GM10847 (cell line): Measurements from ENCODE around the gene OLA1.

ENCODE experiments used
- POLR2A ChIP-seq: IDR thresholded peaks from 2 replicates; pipeline ENCODE4 v1.6.1; 2011; ENCODE audit not compliant: insufficient read length; ENCODE audit errors: extremely low read depth

The OLA1 gene

DNA sequence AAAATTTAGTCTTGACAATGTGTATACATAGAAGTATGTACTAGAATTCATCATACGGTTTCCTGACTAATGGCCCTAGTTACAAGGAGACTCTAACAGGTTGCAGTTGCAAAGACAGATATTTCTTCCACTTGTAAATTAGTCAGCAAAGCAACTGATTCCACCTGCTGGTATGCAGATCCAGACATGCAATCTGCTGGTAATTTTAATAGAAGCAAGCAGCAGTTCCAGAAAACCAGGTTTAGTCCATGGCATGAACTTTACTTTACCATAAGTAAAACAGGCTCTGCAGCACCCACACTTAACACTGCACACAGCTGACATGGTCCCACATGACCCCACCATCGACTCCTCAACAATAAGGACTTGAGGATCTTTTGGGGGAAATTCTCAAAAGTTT lies 172.3 kb downstream of the OLA1 start:
- TF ChIP-seq POLR2A = no peak

DNA sequence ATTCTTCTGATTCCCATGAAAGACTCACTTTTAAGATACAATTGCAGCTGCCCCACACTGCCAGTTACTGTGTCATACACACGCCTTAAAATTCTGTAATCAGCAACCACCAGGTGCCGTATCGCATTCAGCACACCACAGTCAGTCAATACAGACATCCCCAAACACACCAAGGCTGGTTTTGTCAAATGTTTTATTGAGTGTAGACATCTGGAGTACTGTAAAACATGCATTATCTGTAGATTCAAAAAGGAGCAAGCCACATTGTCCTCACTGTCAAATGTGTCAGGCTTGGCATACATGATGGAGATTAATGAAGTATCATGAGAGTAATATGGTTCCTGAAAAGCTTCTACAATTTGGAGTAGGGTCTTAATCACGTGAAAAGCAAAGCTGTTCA lies 173.5 kb downstream of the OLA1 start:
- no peak for TF ChIP-seq POLR2A

DNA sequence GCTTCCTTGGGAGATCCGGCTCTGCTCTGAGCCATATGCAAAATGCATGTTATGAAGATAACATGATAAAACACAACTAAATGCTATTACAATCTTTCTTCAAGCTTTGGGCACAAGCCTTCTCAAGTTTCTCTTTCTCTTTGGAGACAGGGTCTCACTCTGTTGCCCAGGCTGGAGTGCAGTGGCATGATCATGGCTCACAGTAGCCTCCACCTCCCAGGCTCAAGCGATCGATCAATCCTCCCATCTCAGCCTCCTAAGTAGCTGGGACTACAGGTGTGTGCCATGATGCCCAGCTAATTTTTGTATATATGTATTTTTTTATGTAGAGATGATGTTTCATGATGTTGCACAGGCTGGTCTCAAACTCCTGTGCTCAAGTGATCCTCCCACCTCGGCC lies 175.5 kb downstream of the OLA1 start:
- no peak for TF ChIP-seq POLR2A

DNA sequence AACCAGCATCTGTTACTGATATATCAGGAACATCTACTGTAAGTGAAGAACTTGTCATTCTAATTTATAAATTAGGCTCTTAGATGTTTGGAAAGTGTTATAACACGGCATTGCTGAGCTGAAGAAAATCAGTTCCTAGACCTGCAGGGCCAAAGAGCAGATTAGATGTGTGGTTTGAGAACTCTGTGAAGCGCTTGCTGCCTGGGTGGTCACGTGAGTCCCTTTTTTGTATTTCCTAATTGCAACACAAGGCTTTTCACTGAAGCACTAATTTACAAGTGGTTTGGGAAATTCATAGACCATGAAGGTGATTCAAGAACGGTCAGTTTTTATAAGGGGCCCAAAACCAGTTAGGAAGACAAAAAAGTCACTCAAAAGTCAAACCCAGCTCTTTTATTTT lies 176.3 kb downstream of the OLA1 start:
- no peak for TF ChIP-seq POLR2A

DNA sequence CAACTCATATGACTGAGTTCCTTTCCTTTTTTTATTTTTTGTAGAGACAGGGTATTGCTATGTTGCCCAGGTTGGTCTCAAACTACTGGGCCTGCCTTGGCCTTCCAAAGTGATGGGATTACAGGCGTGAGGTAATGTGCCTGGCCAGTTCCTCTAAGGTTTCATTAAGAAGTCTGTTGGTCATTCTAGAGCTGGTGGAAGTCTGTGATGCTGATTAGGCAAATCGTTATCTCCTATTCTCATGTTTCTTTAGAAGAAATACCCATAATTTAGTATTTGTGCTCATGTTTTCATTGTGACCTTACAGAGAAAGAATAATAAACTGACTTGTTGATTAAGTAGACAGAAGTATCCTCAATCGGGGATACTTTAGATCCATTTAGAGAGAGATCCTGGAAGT lies 177.0 kb downstream of the OLA1 start:
- TF ChIP-seq POLR2A = no peak

DNA sequence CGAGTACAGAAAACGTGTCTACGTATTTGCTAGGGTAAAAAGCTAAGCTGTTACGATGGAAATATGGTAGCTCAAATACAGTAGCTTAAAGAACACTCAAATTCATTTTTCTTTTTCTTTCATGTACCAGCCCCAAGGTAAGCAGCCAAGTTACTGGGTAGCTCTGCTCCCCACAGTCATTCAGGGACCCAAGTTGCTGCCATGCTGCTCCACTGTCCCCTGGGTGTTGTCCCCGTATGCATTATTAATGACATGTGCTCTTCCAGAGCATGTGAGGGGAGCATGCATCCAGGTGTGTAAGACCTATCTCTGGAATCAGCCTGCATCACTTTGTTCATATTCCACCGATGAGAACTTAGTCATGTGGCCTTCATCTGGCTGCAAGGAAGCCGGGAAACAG lies 178.1 kb downstream of the OLA1 start:
- TF ChIP-seq POLR2A = no peak

DNA sequence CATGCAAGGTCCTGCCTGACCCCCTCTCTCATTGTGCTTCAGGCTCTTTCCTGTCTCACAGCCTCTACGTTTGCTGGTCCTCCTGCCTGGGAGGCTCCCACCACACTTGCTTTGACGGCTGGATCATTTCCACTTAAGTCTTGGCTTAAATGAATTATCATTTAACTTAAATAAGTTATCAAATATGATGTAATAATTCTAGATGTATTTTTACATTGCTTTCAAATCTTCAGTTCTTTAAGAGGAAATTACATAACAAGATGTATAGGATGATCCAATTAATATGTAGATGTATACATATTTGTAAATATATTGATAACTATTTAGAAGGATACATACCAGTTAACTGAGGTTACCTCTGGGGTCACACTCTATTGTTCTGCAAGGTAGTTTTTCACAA lies 180.5 kb downstream of the OLA1 start:
- no peak for TF ChIP-seq POLR2A

DNA sequence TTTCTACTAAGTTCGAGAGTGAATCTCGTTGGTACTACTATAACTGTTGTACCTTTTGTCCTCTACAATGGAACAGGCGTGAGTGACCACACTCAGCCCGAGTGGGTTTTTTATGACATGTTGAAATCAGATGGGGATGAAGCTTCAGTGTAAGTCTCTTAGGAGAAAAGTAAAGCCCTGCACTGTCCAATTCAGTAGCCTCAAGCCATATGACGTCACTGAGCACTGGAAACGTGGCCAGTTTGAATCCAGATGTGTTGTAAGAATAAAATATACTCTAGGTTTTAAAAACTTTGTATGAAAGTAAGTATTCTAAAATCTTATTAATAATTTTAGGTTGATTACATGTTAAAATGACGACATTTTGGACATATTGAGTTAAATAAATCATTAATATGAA lies 181.5 kb downstream of the OLA1 start:
- no peak for TF ChIP-seq POLR2A

DNA sequence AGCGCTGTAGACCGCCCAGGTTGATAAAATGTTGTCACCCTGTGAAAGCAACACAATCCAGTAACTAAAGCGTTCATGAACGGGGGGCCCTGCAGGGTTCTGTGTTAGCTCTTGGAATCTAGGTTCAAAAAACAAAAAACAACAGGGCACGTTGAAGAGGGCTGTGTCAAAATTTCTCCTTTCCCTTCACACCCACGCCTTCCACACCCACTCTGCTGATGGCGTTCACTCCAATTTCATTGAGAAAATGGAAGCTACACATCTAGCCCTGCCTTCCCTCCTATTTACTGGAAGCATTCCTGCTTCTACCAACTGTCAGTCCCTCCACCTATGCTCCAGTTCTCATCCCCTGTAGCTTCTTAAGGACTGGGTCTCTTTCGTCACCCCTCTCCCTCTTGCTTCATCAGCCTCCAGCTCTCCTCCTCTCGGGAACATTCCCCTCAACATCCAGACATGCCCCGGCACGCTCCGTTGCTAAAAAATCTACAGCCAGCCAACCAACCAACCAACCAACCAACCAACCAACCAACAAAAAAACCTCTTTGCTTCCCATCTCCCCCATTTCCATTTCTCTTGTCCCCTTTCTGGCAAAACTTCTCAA lies 184.7 kb downstream of the OLA1 start:
- no peak for TF ChIP-seq POLR2A

DNA sequence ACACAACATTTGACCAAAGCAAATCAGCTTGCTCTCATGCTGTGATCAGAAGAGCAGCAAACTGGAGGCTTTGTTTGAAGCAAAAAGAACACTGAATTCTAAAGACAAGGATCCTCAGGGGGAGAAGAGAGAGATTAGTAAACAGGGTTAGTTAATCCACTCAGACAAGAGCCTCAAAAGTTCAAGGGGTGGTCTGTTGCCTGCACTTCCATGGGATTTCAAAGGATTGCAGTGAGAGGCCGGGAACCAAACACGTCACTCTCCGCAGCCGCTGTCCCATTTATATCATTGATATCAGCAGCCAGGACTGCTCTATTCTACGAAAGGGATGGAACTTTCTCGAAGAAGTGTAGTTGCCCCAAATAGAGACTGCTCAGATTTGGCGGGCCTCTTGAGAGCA lies 185.4 kb downstream of the OLA1 start:
- TF ChIP-seq POLR2A = no peak

DNA sequence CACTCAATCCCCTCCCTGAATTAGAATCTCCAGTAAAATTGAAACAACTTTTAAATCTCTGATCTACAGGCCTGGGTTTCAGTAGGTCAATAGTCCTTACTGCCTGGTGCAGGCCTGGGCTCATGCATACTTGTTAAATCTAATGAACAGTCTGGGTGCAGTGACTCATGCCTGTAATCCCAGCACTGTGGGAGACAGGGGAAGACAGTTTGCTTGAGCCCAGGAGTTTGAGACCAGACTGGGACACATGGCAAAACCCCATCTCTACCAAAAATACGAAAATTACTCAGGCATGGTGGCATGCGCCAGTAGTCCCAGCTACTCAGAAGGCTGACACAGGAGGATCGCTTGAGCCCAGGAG lies 188.5 kb downstream of the OLA1 start:
- TF ChIP-seq POLR2A = no peak

DNA sequence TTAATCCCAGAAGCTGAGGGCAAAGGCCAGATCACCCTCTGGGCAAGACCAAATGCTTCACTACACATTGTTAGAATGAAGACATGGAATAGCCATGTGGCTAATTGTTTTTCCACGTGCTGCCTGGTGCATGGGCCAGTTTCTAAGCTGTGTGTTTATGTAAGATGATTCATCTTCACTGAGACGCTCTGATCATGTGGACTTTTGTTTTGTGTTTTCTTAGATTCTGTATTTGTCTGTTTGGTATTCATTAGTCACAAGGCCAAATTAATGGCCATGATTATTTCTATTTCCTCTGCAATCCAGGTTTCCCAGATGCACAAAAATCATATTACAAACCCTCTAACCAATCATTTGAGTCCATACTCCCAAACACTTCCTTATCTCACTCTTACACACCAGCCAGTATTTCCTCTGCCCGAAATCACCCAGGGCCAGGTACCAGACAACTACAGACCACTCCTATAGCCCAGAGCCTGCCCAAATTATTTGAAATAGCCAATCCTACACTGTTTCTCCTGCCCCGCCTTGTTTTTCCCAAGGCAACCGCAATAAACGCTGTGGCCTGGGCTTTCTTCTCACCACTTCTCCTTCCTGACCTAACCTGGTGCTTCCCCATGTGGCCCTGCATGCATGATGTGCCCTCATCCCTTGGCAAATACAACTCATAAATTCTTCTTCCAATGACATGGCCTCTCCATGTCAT lies 189.0 kb downstream of the OLA1 start:
- no peak for TF ChIP-seq POLR2A

DNA sequence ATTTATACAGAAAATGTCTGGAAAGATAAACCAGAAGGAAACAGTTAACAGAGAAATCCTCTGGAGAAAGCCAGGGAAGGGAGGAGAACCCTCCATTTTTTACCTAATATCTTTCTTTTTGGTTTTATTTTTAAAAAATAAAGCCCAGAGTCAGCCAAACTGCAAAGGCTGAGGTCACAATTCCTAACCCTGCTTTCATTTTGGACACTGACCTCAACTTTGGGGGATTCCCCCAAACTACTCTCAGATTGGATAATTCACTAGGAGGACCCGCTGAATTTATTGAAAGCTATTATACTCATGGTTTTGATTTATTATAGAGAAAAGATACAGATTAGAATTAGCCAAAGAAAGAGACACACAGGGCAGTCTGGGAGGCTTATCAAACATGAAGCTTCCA lies 189.9 kb downstream of the OLA1 start:
- no peak for TF ChIP-seq POLR2A

DNA sequence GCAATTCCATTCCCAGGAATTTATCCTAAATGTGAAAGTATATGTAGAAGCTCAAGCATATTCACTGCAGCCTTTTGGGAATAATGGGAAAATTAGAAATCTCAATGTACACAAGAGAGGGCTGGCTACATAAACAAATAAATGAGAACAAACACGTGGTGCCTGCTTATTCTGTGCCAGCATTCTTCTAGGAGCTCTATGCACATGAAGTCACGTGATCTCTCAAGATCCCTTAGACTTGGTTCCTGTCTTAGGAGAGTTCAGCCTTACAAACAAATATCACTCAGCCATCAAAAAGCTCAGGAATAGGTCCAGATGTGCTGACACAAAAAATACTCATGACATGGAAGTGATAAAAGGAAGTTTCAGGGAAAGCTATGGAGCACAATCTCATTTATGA lies 190.3 kb downstream of the OLA1 start:
- no peak for TF ChIP-seq POLR2A

DNA sequence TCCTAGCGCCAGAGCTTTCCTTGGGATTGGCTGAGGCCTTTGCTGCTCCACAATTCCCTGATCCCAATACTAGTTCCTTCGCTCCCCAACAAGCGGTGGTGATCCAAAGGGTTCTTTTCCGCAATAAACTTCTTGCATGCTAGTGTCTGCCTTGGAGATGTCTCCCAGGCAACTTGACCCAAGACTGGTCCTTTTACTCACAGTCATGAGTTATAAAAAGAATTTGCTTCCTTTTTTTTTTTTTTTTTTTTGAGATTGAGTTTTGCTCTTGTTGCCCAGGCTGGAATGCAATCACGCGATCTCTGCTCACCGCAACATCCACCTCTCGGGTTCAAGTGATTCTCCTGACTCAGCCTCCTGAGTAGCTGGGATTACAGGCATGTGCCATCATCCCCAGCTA lies 193.4 kb downstream of the OLA1 start:
- no peak for TF ChIP-seq POLR2A

DNA sequence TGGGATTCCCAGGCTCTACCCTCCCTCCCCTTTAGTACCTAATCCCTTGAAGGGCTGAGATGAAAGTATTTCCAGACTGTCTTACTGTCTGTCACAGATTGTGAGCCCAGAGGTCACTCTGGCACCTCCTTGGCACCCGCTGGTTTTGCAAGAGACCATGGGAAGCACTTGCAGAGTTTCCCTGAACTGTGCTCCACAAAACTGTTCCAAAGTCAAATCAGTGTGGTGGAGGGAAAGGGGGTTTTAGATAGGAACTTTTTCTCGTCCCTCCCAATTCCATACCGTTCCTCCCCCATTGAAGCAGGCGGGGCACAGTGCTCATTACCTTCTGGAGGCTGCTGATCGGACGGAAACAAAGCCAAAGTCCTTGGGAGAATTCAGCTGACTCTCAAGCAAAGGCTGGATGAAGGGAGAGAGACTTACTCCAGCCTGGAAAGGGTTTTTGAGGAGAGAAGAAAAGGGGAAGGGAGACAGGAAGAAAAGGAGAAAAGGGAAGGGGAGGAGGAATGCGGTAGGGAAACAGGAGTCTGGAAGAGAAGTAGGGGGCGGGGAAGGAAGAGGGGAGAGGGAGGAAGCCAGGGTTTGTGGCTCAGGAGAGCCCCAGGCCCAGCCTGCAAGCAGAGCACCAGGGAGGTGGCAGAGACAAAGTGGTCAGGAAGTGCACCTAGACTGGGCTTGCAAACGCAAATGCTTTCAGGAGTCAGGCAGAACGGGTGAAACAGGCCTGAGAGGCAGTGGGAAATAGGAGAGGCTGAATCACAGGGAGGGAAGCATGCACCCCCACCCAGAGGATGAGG lies 194.8 kb downstream of the OLA1 start:
- no peak for TF ChIP-seq POLR2A
